HG03342 (cell line): ENCODE results near the gene TTC12.

ENCODE experiments used
- ATAC-seq: cut with Tn5 transposase; IDR thresholded peaks from one replicate; pipeline ENCODE4 v1.9.1; 2021; ENCODE audit warnings: mild to moderate bottlenecking, moderate library complexity; ENCODE audit not compliant: unreplicated experiment

TTC12 gene

DNA sequence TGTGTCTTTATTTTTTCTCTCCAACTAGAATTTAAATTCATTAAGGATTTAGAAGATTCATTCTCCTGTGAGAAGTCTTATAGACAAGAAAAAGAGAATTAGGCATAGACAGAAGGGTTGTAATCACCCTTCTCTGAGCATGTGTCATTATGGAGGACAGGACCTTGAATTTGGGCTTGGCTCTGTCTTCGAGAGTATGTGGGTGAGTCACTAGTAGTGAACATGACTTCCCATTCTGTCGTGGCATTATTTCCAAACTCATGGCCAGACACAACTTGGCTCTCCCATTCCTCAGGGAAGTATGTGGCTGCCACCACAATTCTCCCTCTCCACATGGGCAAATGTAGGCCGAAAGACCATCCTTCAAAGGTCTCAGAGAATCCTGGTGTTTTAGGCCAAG, 58.9 kb downstream of the TTC12 start:
- ATAC-seq: no peak

DNA sequence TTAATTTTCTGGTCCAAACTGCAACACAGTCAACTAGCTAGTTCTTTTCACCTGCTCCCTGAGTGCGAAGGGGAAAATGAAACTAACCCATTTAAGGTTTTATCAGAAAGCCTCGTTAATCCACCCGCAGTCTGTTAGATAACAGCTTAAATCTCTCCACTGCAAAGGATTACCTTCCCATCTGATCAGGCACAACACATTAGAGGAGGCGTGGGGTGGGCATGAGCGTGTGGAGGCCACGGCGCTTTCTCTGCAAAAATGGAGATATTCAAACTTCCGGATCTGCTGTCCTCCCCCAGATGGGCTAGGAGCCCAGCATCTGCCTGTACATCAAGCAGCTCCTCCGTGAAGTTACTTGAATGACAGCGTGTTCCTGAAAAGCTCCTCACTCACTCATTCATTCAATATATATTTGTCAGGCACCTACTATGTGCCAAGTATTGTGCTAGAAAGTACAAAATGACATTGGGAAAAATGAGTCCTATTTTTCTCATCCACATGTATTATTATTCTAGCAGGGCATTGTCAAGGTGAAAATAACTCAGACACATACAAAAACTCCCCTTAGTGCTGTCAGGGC, 59.7 kb downstream of the TTC12 start:
- ATAC-seq: no peak

DNA sequence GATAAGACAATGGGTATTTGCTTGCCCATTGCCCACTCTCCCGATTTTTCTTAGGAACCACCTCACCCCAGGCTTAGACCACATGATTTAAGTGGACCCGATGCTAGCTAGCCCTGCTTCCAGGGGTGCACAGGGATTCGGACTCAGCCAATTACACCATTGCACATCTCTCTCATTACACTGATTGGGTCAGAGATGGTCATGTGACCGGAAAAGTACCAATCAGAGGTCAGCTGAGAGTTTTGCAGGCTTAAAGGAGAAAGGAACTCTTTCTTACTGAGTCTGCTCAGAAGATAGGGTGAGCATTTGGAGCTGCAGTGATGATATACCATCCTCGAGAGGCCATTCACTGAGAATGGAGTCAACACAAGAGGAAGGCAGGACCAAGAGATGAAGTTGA, 61.0 kb downstream of the TTC12 start:
- no peak for ATAC-seq

DNA sequence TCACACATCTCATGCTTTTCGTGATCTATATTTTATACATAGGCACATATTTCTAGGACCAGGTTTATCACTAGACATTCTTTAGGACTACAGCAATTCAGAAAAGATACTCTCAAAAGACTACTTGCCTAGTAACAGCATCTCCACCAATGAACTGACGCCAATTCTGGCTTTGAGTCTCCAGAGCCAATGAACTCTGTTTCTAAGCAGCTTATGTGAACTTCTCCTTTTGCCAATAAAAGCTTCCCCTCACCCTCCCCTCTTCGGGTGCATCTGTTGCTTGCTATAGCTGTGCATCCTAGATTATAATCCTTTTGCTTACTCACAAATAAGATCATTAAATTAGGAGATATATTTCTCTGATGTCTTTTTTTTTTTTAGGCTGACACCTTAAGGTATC, 61.8 kb downstream of the TTC12 start:
- ATAC-seq: no peak

DNA sequence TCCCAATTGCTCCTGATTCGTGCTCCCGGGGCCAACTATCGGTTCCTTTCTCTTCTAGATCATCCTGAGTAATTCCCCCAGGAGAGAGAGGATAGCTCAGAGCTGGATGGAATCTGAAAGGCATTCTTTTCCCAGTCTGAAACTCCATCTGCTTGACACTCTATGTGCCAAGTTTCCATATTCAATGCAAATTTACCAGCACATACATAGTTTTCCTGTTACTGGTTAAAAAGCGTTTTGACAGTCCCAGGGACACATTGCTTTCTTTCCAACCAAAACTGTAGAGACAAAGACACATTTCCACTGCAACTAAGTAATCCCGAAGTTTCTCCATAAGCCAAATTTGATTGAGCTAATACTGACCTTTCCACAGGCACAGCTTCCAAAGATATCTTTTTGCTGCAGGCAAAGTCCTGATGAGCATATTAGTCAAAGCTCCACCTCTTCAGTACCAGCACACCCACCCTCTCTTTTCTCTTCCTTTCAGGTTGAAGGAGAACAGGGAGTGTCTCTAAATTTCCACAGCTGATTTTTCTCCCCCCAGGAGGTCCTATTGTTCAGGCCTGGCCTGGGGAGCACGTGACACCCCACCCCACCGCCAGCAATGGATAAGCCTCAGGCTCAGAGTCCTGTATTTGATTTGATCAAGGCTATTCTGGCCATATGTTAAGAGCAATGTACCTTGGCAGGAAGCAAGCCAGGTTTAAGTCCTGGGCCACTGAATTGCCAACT, 63.5 kb downstream of the TTC12 start:
- no peak for ATAC-seq

DNA sequence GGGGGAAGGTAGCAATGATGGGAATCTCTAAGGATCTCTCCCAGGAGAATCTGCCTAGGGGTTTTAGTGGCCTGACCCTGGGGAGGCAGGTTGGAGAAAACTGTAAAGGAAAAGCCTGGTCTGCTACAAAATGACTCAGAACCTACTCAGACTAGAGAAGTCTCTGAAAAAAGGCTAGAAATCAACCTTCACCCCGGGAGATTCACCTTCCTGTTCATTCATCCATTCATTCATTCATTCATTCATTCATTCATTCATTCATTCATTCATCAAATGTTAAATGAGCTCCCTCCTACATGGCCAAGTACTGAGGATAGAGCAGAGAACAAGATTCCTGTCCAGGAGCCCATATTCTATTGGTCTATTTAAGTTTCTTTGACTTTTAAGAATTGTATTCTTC, 64.3 kb downstream of the TTC12 start:
- no peak for ATAC-seq

DNA sequence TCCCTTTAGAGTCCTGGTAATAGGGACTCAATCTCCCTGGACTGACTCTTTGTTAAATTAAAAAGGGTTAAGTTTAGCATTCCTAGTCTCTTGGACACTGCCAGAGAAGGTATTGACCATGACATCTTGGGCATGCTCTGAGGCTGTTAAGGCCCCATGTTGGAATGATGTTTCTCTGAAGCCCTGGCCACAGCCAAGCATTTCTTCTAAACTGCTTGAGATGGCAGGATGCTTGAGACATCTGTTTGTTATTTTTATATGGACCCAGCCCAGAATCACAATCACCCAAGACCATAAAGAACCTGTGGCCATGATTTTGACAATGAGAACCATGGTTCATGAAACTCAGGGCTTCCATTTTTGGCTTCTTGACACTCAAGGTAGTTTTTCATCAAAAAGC, 67.7 kb downstream of the TTC12 start:
- ATAC-seq: no peak

DNA sequence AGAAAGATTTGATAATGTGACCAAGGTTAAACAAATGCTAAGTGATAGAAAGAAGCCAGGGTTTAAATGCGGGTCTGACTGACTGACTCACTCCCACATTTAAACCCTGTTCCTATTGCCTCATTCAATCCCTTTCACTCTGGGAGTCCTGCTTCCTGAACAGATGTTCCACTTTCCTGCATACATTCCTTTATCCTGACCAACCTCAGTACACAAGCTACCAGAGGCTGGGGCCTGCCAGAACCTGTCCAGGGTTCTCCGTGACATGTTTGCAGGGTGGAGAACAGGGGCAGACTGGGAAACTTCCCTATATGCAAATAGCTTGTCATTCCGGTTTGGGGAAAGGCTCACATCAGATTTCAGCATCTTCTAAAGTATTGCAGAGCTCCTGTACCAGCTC, 70.2 kb downstream of the TTC12 start:
- ATAC-seq: no peak

DNA sequence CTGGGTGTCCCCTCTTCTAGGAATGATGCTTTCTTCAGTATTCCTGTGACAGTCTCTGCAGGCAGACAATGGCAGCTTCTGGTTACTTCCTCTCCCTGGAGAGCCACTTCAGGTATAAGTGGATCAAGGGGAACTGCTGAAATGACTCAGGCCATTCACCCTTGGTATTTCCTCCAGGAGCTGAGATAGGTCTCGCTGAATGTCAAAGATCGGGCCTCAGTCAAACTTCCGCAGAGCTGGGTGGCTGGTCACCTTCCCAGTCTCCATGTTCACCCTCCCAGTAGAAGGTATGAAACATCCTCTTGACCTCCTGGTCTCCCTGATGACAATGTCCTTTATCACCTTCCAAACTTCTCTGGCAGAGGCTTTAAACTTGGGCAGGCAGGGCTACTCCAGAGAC, 71.4 kb downstream of the TTC12 start:
- ATAC-seq: no peak

DNA sequence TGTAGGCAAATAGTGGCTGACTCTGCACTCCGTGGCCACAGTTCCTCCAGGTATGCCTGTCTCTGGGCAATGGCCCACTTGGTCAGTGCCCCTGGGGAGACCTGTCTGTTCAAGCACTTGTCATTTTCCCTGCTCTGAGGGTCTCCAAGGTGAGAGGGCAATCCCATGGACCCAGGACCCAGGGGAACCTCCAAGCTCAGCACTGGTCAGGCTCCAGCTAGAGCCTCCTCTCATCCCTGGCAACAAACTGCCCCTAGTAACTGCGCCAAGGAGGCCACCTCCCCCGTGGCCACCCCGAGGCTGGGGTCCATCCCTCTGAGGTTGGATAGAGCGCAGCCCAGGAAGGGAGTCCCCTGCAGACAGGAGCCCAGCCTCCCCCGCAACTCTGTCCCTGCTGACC, 72.5 kb downstream of the TTC12 start:
- ATAC-seq: no peak

DNA sequence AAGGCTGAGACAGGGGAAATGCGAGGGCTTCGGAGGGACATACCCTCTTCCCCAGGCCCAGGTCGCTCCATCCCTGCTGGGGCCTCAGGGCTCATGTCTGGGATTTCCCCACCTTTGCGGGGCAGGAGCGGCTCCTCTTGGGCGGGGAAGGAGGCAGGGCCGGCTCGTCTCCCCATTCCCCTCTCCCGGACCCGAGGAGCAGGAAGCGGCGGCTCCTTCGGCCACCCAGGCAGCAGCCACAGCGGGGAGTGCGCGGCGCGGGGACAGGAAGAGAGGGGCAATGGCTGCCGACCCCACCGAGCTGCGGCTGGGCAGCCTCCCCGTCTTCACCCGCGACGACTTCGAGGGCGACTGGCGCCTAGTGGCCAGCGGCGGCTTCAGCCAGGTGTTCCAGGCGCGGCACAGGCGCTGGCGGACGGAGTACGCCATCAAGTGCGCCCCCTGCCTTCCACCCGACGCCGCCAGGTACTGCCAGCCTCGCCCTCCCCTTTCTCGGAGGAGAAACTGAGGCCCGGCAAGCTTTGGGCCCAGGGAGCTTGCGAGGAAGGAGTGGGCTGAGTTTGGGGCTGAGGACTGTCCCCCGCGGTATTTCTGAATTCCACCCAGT, 73.3 kb downstream of the TTC12 start, which contains the start of gene ANKK1:
Gene ANKK1 (plus strand): TSS at position 175 of the 607 bp plus-strand sequence. CDS start 106 bp downstream, at position 281.
- ATAC-seq: no peak

DNA sequence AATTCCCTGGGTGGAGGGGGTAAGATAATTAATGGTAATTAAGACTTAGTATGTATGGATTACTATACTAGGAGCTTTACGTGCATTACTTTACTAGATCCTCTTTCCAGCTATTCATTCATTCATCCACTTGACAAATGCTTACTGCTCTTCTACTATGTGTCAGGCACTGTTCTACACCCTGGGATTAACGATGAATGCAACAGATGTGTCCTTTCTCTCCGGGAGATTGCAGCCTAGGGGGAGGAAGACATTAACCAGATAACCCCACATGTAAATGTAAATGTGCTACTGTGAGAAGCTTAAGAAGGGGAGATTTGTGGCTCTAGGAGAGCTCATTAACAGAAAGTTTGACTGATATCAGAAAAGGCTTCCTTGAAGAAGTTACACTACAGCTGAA, 74.9 kb downstream of the TTC12 start:
- ATAC-seq: no peak

DNA sequence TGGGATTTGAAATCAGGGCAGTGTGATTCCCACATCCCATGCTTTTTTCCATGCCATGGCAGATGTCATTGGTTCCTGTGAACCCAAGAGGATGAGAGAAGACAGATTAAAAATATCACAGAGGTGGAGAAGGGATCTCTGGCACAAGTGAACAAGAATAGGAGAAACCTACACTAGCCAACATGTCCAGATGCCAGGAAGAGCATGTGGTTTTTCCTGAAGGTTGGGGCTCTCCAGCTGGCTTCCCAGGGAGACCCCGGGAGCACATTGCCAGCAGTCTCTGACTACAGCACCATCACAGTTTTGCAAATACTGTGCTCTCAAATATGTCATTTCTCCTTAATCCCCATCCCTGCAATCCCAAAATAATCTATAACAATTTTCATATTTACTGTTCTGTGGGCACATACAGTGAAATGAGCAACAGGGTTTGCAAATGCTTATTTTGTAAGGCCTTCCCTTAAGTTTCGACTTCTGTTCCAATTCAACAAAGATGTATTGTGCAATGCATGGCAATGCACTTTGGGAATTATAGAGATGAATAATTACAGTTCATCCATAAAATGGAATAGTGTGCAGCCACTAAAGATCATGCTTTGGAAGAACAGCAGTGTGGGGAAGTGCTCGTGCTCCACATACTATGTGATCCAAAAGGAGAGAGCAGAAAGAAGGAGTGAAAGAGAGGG, 78.0 kb downstream of the TTC12 start:
- ATAC-seq: no peak

DNA sequence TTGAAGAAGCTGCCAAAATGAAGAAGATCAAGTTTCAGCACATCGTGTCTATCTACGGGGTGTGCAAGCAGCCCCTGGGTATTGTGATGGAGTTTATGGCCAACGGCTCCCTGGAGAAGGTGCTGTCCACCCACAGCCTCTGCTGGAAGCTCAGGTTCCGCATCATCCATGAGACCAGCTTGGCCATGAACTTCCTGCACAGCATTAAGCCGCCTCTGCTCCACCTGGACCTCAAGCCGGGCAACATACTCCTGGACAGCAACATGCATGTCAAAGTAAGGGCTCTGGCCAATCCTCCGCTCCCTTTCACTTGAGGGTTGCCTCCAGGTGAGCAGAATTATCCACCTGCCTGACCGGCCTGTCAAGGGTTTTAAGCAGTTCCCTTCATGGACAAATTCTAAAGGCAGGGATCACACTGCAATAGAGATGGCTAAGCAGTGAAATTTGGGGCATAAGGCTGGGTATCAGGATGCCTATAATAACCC, 79.2 kb downstream of the TTC12 start:
- no peak for ATAC-seq

DNA sequence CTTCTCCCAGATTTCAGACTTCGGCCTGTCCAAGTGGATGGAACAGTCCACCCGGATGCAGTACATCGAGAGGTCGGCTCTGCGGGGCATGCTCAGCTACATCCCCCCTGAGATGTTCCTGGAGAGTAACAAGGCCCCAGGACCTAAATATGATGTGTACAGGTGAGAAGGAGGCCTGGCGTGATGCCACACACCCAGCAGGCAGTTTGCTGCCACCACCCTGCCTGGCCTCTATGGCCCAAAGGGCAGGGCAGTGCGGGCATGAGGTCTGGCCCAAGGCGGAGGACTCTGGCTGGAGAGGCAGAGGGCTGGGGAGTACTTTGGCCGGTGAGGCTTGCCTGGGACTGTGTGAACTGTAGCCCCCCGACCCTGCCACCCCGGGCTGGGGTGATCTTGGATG, 80.5 kb downstream of the TTC12 start:
- no peak for ATAC-seq

DNA sequence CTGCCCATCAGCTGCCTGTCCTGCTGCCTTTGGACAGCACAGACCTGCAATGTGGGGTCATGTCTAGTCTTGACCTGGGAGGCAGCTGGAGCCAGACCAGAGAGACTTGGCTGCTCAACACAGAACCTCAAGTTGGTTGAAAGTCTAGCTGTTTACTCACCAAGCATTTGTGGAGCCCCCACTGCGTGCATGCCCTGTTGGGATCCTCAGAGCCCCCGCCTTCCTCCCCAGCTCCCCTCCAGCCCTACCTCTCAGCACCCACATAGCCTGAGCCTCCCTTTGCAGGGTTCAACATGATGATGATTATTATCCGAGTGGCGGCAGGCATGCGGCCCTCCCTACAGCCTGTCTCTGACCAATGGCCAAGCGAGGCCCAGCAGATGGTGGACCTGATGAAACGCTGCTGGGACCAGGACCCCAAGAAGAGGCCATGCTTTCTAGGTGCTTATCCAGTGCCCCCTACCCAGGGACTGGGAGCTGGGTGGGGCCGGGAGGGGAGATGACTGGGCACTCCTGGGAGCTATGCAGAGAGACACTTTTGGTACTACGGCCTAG, 81.5 kb downstream of the TTC12 start:
- no peak for ATAC-seq

DNA sequence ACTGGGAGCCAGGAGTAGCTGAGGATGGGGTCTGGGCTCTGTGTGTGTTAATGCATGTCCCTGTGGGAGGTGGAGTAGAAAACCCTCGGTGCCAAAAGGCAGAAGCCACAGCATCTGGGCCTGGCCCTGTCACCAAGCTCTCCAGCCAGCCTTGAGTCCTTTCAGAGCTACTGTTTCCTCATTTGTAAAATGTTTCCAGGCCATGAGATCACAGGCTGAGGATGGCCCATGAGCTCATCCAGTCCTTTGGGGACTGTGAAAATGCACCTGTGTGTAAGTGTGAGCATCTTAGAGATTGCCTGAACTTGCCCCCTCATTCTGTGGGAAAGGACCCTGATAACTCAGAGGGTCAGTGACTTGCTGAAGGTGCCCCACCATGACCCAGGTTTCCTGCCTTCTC, 82.3 kb downstream of the TTC12 start:
- no peak for ATAC-seq

DNA sequence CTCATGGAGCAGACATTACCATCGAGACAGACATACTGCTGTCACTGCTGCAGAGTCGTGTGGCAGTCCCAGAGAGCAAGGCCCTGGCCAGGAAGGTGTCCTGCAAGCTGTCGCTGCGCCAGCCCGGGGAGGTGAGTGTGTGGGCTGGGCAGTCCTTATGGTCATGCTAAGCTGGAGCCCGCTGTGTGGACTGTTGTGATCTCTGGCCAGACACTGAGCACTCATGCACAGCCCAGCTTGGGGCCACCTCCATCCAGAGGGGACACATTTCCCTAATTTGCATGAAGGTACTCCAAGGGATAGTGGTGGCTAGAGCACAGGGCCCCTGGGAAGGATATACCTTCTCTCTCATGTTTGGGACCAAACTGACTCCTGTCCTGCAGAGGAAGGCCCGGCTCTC, 82.8 kb downstream of the TTC12 start:
- ATAC-seq: no peak

DNA sequence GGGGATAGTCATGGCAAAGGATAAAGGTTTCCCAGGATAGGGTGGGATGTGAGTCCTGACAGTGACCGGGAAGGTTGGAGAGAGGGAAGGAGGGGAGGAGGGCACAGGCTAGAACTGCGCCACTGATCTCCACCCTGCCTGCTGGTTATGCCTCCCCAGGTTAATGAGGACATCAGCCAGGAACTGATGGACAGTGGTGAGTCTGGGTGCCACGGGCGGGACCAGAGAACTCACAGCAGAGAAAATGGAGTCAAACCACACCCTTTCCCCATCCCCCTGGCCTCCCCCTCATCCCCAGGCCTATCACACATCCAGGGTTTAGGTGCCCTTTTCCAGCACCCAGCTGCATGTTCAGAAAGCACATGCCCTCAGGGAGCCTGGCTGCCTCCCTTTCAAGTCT, 83.4 kb downstream of the TTC12 start:
- no peak for ATAC-seq

DNA sequence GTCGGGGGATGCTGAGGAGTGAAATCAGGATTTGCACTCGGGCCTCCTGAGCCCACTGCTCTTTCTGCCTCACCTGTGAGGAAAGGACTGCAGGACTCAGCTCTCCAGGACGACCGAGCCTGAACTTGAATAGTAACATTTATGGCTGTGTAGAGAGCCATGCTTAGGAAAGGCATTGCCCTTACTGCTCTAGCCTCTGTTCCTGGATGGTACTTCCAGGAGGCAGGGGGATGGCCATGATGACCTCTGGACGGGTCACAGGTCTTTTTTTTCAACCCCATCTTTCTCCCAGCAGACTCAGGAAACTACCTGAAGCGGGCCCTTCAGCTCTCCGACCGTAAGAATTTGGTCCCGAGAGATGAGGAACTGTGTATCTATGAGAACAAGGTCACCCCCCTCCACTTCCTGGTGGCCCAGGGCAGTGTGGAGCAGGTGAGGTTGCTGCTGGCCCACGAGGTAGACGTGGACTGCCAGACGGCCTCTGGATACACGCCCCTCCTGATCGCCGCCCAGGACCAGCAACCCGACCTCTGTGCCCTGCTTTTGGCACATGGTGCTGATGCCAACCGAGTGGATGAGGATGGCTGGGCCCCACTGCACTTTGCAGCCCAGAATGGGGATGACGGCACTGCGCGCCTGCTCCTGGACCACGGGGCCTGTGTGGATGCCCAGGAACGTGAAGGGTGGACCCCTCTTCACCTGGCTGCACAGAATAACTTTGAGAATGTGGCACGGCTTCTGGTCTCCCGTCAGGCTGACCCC, 84.5 kb downstream of the TTC12 start:
- ATAC-seq: no peak
